HFFc6 (cell line): ENCODE data around the gene LIPN. TPM values are rescaled to one million over a fixed set of nuclear protein-coding genes. Genes with fewer than 3 reads are reported as not detected.

ENCODE experiments used
- DNase-seq: peaks from one replicate; pipeline ENCODE4 v3.0.0-alpha.2; 2018
- H3K27ac Mint-ChIP-seq: 2 replicates; pipeline ENCODE4 v1.8.0; 2020; ENCODE audit warnings: mild to moderate bottlenecking, mixed read lengths
- H3K27me3 Mint-ChIP-seq: 2 replicates; pipeline ENCODE4 v1.8.0; 2021; ENCODE audit warnings: mild to moderate bottlenecking, moderate library complexity, mixed read lengths; ENCODE audit not compliant: insufficient read depth
- H3K36me3 Mint-ChIP-seq: 2 replicates; pipeline ENCODE4 v1.8.0; 2021; ENCODE audit warnings: low read depth, mixed read lengths
- H3K4me1 Mint-ChIP-seq: 2 replicates; pipeline ENCODE4 v1.8.0; 2020; ENCODE audit warnings: low read depth, mixed read lengths
- H3K4me3 Mint-ChIP-seq: 2 replicates; pipeline ENCODE4 v1.8.0; 2020; ENCODE audit warnings: mild to moderate bottlenecking, moderate library complexity, mixed read lengths
- H3K9me3 Mint-ChIP-seq: 2 replicates; pipeline ENCODE4 v1.8.0; 2020; ENCODE audit warnings: mild to moderate bottlenecking, mixed read lengths
- CTCF ChIP-seq: fragments of 200-600 bp; sonication (generic); IDR thresholded peaks from 2 replicates; pipeline ENCODE4 v1.5.0; 2021; ENCODE audit warnings: antibody characterized with exemption, mild to moderate bottlenecking
- total RNA-seq, 6 experiments: library from RNA; stranded (reverse); fragmentation: NEBNext Ultra II Directional; extraction: Animal tissue kit (Norgen Biotek cat#: 25700); gene quantifications; 2 replicates in 1 of 6; 3 replicates in 5 of 6; pipeline ENCODE4 v1.2.3, GENCODE V29; 2021

LIPN gene
- total RNA-seq, 6 experiments from 2014 or later: not detected

- no peak overlapping the region for H3K27ac Mint-ChIP-seq
- no peak overlapping the region for H3K4me3 Mint-ChIP-seq
- no peaks in the 10 kb centered on the region for H3K9me3 Mint-ChIP-seq
- peaks cover 28% of the 10 kb centered on the region for H3K4me1 Mint-ChIP-seq
- no peak for TF ChIP-seq CTCF
- H3K27me3 Mint-ChIP-seq: peaks cover 12% of the 10 kb centered on the region; the same call in 1 of the 2 replicates
- no peak for DNase-seq
- H3K36me3 Mint-ChIP-seq: no peaks in the 10 kb centered on the region
Observed at GRCh38 chr10:88803641-88804040, 43.8 kb downstream of the LIPN start.

GRCh38 chr10:88804083-88804812, 44.4 kb downstream of the LIPN start:
- Mint-ChIP-seq H3K4me1 (peaks cover 28% of the 10 kb centered on the region), H3K27me3 (peaks cover 9% of the 10 kb centered on the region; the same call in 1 of the 2 replicates), H3K4me3 (no peak overlapping the region), H3K9me3 (no peaks in the 10 kb centered on the region), H3K27ac (no peak overlapping the region), H3K36me3 (no peaks in the 10 kb centered on the region)
- DNase-seq: no peak
- no peak for TF ChIP-seq CTCF

- H3K9me3 Mint-ChIP-seq: no peaks in the 10 kb centered on the region
- peaks cover 36% of the 10 kb centered on the region for H3K4me1 Mint-ChIP-seq
- H3K4me3 Mint-ChIP-seq: no peak overlapping the region
- H3K27me3 Mint-ChIP-seq: peaks cover 10% of the 10 kb centered on the region; the same call in 1 of the 2 replicates
- no peak for TF ChIP-seq CTCF
- no peaks in the 10 kb centered on the region for H3K36me3 Mint-ChIP-seq
- DNase-seq: no peak
- no peak overlapping the region for H3K27ac Mint-ChIP-seq
Observed at GRCh38 chr10:88805361-88805760, 45.5 kb downstream of the LIPN start.

- H3K9me3 Mint-ChIP-seq: no peaks in the 10 kb centered on the region
- DNase-seq: no peak
- H3K4me1 Mint-ChIP-seq: peaks cover 37% of the 10 kb centered on the region
- H3K27me3 Mint-ChIP-seq: peaks cover 10% of the 10 kb centered on the region; the same call in 1 of the 2 replicates
- H3K36me3 Mint-ChIP-seq: no peaks in the 10 kb centered on the region
- H3K4me3 Mint-ChIP-seq: no peak overlapping the region
- no peak for TF ChIP-seq CTCF
- H3K27ac Mint-ChIP-seq: no peak overlapping the region
Observed at GRCh38 chr10:88805924-88806323, 46.1 kb downstream of the LIPN start.

GRCh38 chr10:88809621-88810020, 49.8 kb downstream of the LIPN start:
- peaks cover 32% of the 10 kb centered on the region for H3K4me1 Mint-ChIP-seq
- no peak for TF ChIP-seq CTCF
- no peak overlapping the region for H3K27ac Mint-ChIP-seq
- no peaks in the 10 kb centered on the region for H3K36me3 Mint-ChIP-seq
- H3K4me3 Mint-ChIP-seq: no peak overlapping the region
- no peaks in the 10 kb centered on the region for H3K9me3 Mint-ChIP-seq
- H3K27me3 Mint-ChIP-seq: peaks cover 7% of the 10 kb centered on the region
- no peak for DNase-seq
